ENCODE data around the gene IL6R.

- TF ChIP-seq CTCF (IDR thresholded peaks at IDR 0.05; ENCODE audit: poor library complexity) (no peak), EZH2 (IDR thresholded peaks at IDR 0.05; ENCODE audit: borderline replicate concordance) (no peak)
These were observed 48.0 kb downstream of the IL6R start for GRCh38 chr1:154453161-154453560.
